Measurements from ENCODE around the gene ZFP64. TPM values are rescaled to one million over a fixed set of nuclear protein-coding genes. Genes with fewer than 3 reads are reported as not detected.

The ZFP64 gene
- total and polyA plus RNA-seq, 2 donors (not counting 3 experiments of a cell fraction or from before 2014, with no cell fraction given) = 31.7 to 35.4 TPM

DNA sequence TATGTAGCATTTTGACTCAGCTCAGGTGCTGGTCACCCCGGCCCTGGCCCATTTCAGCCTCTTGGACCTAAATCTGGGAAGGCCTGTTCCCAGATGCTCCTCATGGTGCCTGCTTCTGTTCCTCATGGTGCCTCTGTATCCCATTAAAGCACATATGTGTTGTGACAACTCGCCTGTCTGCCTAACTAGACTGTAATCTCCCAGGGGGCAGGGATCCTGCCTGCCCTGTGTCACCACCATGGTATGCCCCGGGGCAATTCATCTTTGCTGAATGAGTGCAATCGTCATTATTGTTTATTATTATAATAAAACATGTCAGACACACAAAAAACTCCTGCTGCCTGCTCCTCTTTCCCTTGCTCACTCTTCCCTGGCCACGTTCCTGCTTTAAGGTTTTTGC is 62.0 kb downstream of the ZFP64 start:
- DNase-seq (ENCODE audit: low read depth, low spot score) (no peak), FAIRE-seq (no peak)
- Histone ChIP-seq H3K4me1 (ENCODE audit: control insufficient read depth, extremely low read depth, insufficient read depth, low read length) (no peaks in the 10 kb centered on the region), H3K27me3 (ENCODE audit: control insufficient read depth in 2 of 2, insufficient read depth in 2 of 2, low read length in 2 of 2) (no peaks in the 10 kb centered on the region), H2AFZ (ENCODE audit: low read depth, low read length) (no peak overlapping the region), H3K4me3 (replicated peaks in 1 of 3; ENCODE audit: insufficient read depth in 1 of 3, low read depth in 1 of 3, low read length in 3 of 3) (no peak overlapping the region), H4K20me1 (replicated peaks; ENCODE audit: control insufficient read depth, extremely low read depth, insufficient read depth, low read length) (no peaks in the 10 kb centered on the region), H3K79me2 (ENCODE audit: control insufficient read depth, insufficient read depth, low read length) (no peaks in the 10 kb centered on the region), H3K9me1 (replicated peaks; ENCODE audit: control insufficient read depth, extremely low read depth, insufficient read depth, low read length) (no peaks in the 10 kb centered on the region), H3K9me3 (replicated peaks; ENCODE audit: control insufficient read depth, insufficient read depth, low read length) (no peaks in the 10 kb centered on the region), H3K4me2 (ENCODE audit: insufficient read depth, low read length) (no peak overlapping the region), H3K27ac (ENCODE audit: insufficient read depth, low read depth, low read length) (no peak overlapping the region), H3K9ac (replicated peaks; ENCODE audit: extremely low read depth, insufficient read depth, low read length) (no peak overlapping the region), H3K36me3 (ENCODE audit: control insufficient read depth in 2 of 2, extremely low read depth in 1 of 2, insufficient read depth in 2 of 2, low read length in 2 of 2) (no peaks in the 10 kb centered on the region)
- BruUV-seq (replicated peaks) = no TSS peak
- TF ChIP-seq GATA2 (IDR thresholded peaks at IDR 0.05; ENCODE audit: insufficient read depth, insufficient read length, low read depth, low read length) (no peak), JUN (IDR thresholded peaks at IDR 0.05; ENCODE audit: borderline replicate concordance, insufficient read depth, insufficient read length, low read depth) (no peak), CTCF (IDR thresholded peaks at IDR 0.05; ENCODE audit: extremely low read depth in 1 of 2, insufficient read depth in 1 of 2, low read depth in 1 of 2, low read length in 2 of 2) (no peak), FOS (IDR thresholded peaks at IDR 0.05; ENCODE audit: borderline replicate concordance, insufficient read depth, low read length) (no peak), POLR2A (IDR thresholded peaks at IDR 0.05; ENCODE audit: low read depth, low read length) (no peak), EZH2 (IDR thresholded peaks at IDR 0.05; ENCODE audit: borderline replicate concordance, low read depth, low read length, severe bottlenecking) (no peak), MYC (IDR thresholded peaks at IDR 0.05; ENCODE audit: low read depth, low read length) (no peak), POLR2AphosphoS5 (IDR thresholded peaks at IDR 0.05; ENCODE audit: insufficient read depth, low read depth, low read length) (no peak)
- TF ChIP-seq, protein P1, sequence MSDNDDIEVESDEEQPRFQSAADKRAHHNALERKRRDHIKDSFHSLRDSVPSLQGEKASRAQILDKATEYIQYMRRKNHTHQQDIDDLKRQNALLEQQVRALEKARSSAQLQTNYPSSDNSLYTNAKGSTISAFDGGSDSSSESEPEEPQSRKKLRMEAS (IDR thresholded peaks at IDR 0.05; ENCODE audit: insufficient read depth, insufficient read length) = no peak
- dilution Hi-C loops (cut with MboI; ENCODE audit: extremely low pct_ligation_motif_present, low sequenced_read_pairs) = no loop called here
- ChIA-PET POLR2A (no interaction called here), CTCF (interaction anchor here (1.0 to 2.6 kb wide), 10 partner anchors 11 to 1417 kb away, joined by 3 to 53 read pairs (median 10); partner anchors contain the start of gene ZFP64)
- intact Hi-C loops (cut with micrococcal nuclease) = loop anchor here (2.0 kb wide), 1 partner anchor 61 kb away; the partner anchor contains the start of gene ZFP64
